Right lobe of liver (tissue), 4 donors: ENCODE data around the gene EPB41L4B.

Experiments
- POLR2A ChIP-seq: fragments of 450-650 bp; IDR thresholded peaks from one replicate; pipeline ENCODE4 v1.6.1; 2017; ENCODE audit warnings: antibody characterized with exemption, mild to moderate bottlenecking
- TF ChIP-seq, protein P1 (sequence below), 4 donors: fragments of 200-600 bp in 3 of 4; fragments of 450-650 bp in 1 of 4; IDR thresholded peaks; one replicate each; pipeline versions ENCODE4 v1.5.1 to v1.8.0; 2016 to 2022; ENCODE audit warnings: antibody characterized with exemption in 4 of 4, mild to moderate bottlenecking in 2 of 4
- donor health status: DM: no; HTN: no; CAD: no.
- donor health status: DM: no; HTN: no; CAD: no.
- donor health status: DM: no; HTN: yes; CAD: no.

DNA sequence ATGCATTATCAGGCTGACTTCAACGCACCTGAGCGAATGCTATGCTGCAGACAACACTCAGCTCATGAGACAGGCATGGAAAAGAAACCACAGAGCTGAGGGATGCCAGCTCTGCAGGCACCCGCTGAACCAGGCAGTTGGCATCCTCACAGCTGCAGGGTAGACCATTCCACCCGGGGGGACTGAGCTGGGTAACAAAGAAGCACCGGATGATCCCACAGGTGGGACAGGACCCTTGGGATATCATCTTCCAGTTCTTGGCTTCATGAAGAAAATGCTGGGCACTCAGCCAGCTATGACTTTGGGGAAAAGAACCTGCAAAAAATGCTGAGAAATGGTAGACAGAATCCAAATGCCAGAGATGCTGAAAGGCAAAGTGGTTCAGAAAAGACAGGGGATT is 9.6 kb downstream of the EPB41L4B start:
- TF ChIP-seq, protein P1, sequence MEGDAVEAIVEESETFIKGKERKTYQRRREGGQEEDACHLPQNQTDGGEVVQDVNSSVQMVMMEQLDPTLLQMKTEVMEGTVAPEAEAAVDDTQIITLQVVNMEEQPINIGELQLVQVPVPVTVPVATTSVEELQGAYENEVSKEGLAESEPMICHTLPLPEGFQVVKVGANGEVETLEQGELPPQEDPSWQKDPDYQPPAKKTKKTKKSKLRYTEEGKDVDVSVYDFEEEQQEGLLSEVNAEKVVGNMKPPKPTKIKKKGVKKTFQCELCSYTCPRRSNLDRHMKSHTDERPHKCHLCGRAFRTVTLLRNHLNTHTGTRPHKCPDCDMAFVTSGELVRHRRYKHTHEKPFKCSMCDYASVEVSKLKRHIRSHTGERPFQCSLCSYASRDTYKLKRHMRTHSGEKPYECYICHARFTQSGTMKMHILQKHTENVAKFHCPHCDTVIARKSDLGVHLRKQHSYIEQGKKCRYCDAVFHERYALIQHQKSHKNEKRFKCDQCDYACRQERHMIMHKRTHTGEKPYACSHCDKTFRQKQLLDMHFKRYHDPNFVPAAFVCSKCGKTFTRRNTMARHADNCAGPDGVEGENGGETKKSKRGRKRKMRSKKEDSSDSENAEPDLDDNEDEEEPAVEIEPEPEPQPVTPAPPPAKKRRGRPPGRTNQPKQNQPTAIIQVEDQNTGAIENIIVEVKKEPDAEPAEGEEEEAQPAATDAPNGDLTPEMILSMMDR (IDR thresholded peaks at IDR 0.05) = no peak
- no peak for TF ChIP-seq POLR2A
